B cell (primary cell): ENCODE measurements around the gene NANOS3. TPM values are rescaled to one million over a fixed set of nuclear protein-coding genes. Genes with fewer than 3 reads are reported as not detected.

Source experiments
- ATAC-seq: fragments of 200-7000 bp; cut with Tn5 transposase; one replicate; pipeline ENCODE4 v1.10.0; 2021; ENCODE audit warnings: low read depth, mild to moderate bottlenecking, moderate number of reproducible peaks, moderate library complexity
- CTCF ChIA-PET: fragments of 350-600 bp; sonication (Branson Sonifier 250); formaldehyde crosslinking; loops from one replicate; lab custom pipeline; 2021; ENCODE audit warnings: antibody characterized with exemption, inconsistent platforms; lab: Charles Lee
- POLR2A ChIA-PET: fragments of 350-600 bp; sonication (Branson Sonifier 250); formaldehyde crosslinking; loops from one replicate; lab custom pipeline; 2021; ENCODE audit warnings: antibody characterized with exemption; lab: Charles Lee
- DNase-seq: peaks from one replicate; pipeline ENCODE4 v3.0.0; 2013
- H2AFZ ChIP-seq: 2 replicates; pipeline ENCODE4 v1.6.1; 2012; ENCODE audit warnings: mild to moderate bottlenecking, low read depth, low read length; ENCODE audit not compliant: insufficient read depth, poor library complexity, severe bottlenecking
- H3K27ac ChIP-seq, 2 donors: 1 replicate in 1 of 2; 2 replicates in 1 of 2; pipeline ENCODE4 v1.5.1; 2012 to 2013; ENCODE audit warnings: low read length in 2 of 2, mild to moderate bottlenecking in 2 of 2, moderate library complexity in 1 of 2
- H3K27me3 ChIP-seq, 4 experiments: fragments of 200-600 bp in 1 of 4; sonication (generic) in 1 of 4; replicated peaks in 1 of 4; 1 replicate in 2 of 4; 2 replicates in 2 of 4; pipeline versions ENCODE4 v1.6.1 to v1.7.0; 2013 to 2016; ENCODE audit warnings: low read length in 3 of 4, mild to moderate bottlenecking in 2 of 4, mixed read lengths in 1 of 4, moderate library complexity in 1 of 4; ENCODE audit not compliant: insufficient read depth in 4 of 4, control insufficient read depth in 3 of 4; ENCODE audit errors: control extremely low read depth in 1 of 4
- H3K36me3 ChIP-seq, 2 experiments: replicated peaks in 1 of 2; 1 replicate in 1 of 2; 2 replicates in 1 of 2; pipeline versions ENCODE4 v1.6.1 to v1.7.1; 2013; ENCODE audit warnings: low read length in 1 of 2; ENCODE audit not compliant: insufficient read depth in 2 of 2, control insufficient read depth in 1 of 2; ENCODE audit errors: control extremely low read depth in 1 of 2, extremely low read depth in 1 of 2
- H3K4me1 ChIP-seq, 2 donors: fragments of 200-600 bp in 1 of 2; sonication (generic) in 1 of 2; 1 replicate in 1 of 2; 2 replicates in 1 of 2; pipeline versions ENCODE4 v1.5.1 to v1.6.1; 2013 to 2017; ENCODE audit warnings: low read length in 2 of 2; ENCODE audit not compliant: control insufficient read depth in 2 of 2, insufficient read depth in 2 of 2
- H3K4me2 ChIP-seq: replicated peaks from 2 replicates; pipeline ENCODE3; 2012; ENCODE audit warnings: mild to moderate bottlenecking, low read depth, low read length; ENCODE audit not compliant: poor library complexity, severe bottlenecking
- H3K4me3 ChIP-seq, 5 experiments: fragments of 200-600 bp in 1 of 5; sonication (generic) in 1 of 5; 1 replicate in 3 of 5; 2 replicates in 2 of 5; pipeline versions ENCODE4 v1.5.1 to v1.7.0; 2011 to 2016; ENCODE audit warnings: low read length in 4 of 5, mild to moderate bottlenecking in 4 of 5, low read depth in 2 of 5, control low read depth in 1 of 5, moderate library complexity in 1 of 5; ENCODE audit not compliant: insufficient read depth in 1 of 5; ENCODE audit errors: control extremely low read depth in 1 of 5, extremely low read depth in 1 of 5
- H3K79me2 ChIP-seq: fragments of 200-600 bp; sonication (generic); one replicate; pipeline ENCODE4 v1.6.0; 2016; ENCODE audit warnings: low read length; ENCODE audit not compliant: control insufficient read depth, insufficient read depth
- H3K9ac ChIP-seq: fragments of 200-600 bp; sonication (generic); 2 replicates; pipeline ENCODE4 v1.6.1; 2017; ENCODE audit warnings: mild to moderate bottlenecking, low read length, moderate library complexity
- H3K9me3 ChIP-seq, 3 donors: one replicate each; pipeline versions ENCODE4 v1.6.1 to v1.7.1; 2013; ENCODE audit warnings: low read length in 2 of 3; ENCODE audit not compliant: control insufficient read depth in 2 of 3, insufficient read depth in 1 of 3; ENCODE audit errors: control extremely low read depth in 1 of 3
- H4K20me1 ChIP-seq: 2 replicates; pipeline ENCODE4 v1.6.0; 2012; ENCODE audit warnings: mild to moderate bottlenecking, low read length; ENCODE audit not compliant: insufficient read depth, control insufficient read depth, poor library complexity, severe bottlenecking
- H3K27ac Mint-ChIP-seq: one replicate; pipeline ENCODE4 v1.8.0; 2021; ENCODE audit warnings: mixed read lengths
- H3K27me3 Mint-ChIP-seq: one replicate; pipeline ENCODE4 v1.8.0; 2021; ENCODE audit warnings: mixed read lengths
- H3K4me1 Mint-ChIP-seq: one replicate; pipeline ENCODE4 v1.8.0; 2021; ENCODE audit warnings: mixed read lengths
- H3K4me3 Mint-ChIP-seq: one replicate; pipeline ENCODE4 v1.8.0; 2021; ENCODE audit warnings: mixed read lengths
- H3K9me3 Mint-ChIP-seq: one replicate; pipeline ENCODE4 v1.8.0; 2022; ENCODE audit warnings: mixed read lengths; ENCODE audit not compliant: insufficient read depth
- EZH2 ChIP-seq: IDR thresholded peaks from 2 replicates; pipeline ENCODE4 v1.6.1; 2012; ENCODE audit warnings: borderline replicate concordance, low read depth, mild to moderate bottlenecking, moderate library complexity, low read length; ENCODE audit not compliant: insufficient read depth, poor library complexity, severe bottlenecking
- WGBS: methylation state at CpG from one replicate; pipeline ENCODE4 v1.1.5; 2013; ENCODE audit warnings: missing lambda C conversion rate; ENCODE audit not compliant: insufficient coverage; 5-methylcytosine and 5-hydroxymethylcytosine counted together
- intact Hi-C: fragments of 100-400 bp; cut with micrococcal nuclease; formaldehyde crosslinking; loops from one replicate; pipeline ENCODE4 v1.10.0; 2022
- polyA plus RNA-seq: library from polyadenylated mRNA; depleted of rRNA; stranded (reverse); fragments of >200 nt; gene quantifications from 2 replicates; pipeline ENCODE4 v1.2.3, GENCODE V29; 2012
- total RNA-seq, 2 donors: library from RNA; stranded (reverse); fragments of 120-200 nt in 1 of 2; gene quantifications; 1 replicate in 1 of 2; 2 replicates in 1 of 2; pipeline versions ENCODE4 v1.2.3 to v1.2.4, GENCODE V29; 2013 to 2022
- TF ChIP-seq, protein P1 (sequence below): fragments of 200-600 bp; IDR thresholded peaks from one replicate; pipeline ENCODE4 v1.8.0; 2022; ENCODE audit warnings: antibody characterized with exemption, mild to moderate bottlenecking

Gene NANOS3
- total and polyA plus RNA-seq, 2 donors (not counting 1 experiment from before 2014, with no cell fraction given) = 0.49 TPM; not detected in 1

DNA sequence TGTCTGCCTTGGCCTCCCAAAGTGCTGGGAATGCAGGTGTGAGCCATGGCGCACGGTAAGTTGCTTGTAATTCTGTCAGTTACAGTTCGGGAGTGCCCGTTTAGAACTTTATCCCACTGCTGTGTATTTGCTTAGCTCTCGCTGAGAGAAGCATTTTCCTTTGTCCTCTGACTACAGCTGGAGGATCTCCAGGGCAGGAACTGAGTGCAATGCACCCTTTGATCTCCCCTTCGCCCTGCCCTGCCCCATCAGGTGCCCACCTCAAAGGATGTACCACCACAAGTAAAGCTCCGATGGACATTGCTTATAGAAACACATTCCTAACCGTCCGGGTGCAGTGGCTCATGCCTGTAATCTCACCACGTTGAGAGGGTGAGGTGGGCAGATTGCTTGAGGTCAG, 22.5 kb downstream of the NANOS3 start:
- H3K36me3 ChIP-seq = no peaks in the 10 kb centered on the region
- H3K79me2 ChIP-seq = no peaks in the 10 kb centered on the region
- H3K4me3 ChIP-seq = no peak overlapping the region
- no peaks in the 10 kb centered on the region for H3K4me1 Mint-ChIP-seq
- H4K20me1 ChIP-seq = no peaks in the 10 kb centered on the region
- TF ChIP-seq, protein P1, sequence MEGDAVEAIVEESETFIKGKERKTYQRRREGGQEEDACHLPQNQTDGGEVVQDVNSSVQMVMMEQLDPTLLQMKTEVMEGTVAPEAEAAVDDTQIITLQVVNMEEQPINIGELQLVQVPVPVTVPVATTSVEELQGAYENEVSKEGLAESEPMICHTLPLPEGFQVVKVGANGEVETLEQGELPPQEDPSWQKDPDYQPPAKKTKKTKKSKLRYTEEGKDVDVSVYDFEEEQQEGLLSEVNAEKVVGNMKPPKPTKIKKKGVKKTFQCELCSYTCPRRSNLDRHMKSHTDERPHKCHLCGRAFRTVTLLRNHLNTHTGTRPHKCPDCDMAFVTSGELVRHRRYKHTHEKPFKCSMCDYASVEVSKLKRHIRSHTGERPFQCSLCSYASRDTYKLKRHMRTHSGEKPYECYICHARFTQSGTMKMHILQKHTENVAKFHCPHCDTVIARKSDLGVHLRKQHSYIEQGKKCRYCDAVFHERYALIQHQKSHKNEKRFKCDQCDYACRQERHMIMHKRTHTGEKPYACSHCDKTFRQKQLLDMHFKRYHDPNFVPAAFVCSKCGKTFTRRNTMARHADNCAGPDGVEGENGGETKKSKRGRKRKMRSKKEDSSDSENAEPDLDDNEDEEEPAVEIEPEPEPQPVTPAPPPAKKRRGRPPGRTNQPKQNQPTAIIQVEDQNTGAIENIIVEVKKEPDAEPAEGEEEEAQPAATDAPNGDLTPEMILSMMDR = no peak
- TF ChIP-seq EZH2 = no peak
- no peaks in the 10 kb centered on the region for H3K9me3 ChIP-seq
- POLR2A ChIA-PET = interaction anchor here (0.6 kb wide), 1 partner anchor 39 kb away, joined by 3 read pairs; no protein-coding TSS in a partner anchor
- intact Hi-C loops = no loop called here
- no peaks in the 10 kb centered on the region for H3K27me3 ChIP-seq
- 85% methylated on average over 6 of the region's 10 CpGs for WGBS
- no peak for DNase-seq
- no peak overlapping the region for H3K9ac ChIP-seq
- H3K27ac Mint-ChIP-seq = no peak overlapping the region
- no peak overlapping the region for H3K27ac ChIP-seq
- H2AFZ ChIP-seq = no peak overlapping the region
- H3K4me1 ChIP-seq = no peaks in the 10 kb centered on the region
- no peak overlapping the region for H3K4me2 ChIP-seq
- CTCF ChIA-PET = no interaction called here
- H3K27me3 Mint-ChIP-seq = no peaks in the 10 kb centered on the region
- no peak overlapping the region for H3K4me3 Mint-ChIP-seq
- no peak for ATAC-seq
- H3K9me3 Mint-ChIP-seq = no peaks in the 10 kb centered on the region

DNA sequence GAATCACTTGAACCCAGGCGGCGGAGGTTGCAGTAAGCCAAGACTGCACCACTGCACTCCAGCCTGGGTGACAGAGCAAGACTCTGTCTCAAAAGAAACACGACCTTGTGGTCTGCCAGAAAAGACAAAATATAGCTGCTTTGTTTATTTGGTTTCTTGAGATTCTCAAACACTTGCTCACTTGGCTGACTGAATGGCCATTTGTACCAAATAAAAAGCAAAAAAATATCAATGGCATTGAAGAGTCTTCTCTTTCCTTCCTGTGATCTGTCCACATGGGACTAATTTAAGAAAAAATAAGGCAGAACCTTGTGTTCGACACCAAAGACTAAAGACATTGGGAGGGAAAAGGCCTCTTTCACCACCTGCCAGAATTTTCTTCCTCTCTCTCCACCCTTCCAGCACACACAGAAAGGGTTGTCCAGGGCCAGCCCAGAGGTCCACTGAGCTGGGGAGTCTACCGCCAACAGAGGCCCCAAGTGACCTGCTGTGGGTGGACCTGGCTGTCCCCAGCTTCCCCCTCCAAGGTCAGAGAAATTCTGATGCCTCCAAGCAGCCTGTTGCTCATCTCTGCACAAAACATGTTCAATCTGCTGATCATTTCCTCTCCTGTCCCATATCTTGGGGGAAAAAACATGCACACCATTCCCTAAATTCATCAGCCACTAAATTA, 23.1 kb downstream of the NANOS3 start:
- no peak overlapping the region for H3K9ac ChIP-seq
- CTCF ChIA-PET = interaction anchor here (0.6 kb wide), 1 partner anchor 992 kb away, joined by 3 read pairs; no protein-coding TSS in a partner anchor
- no peaks in the 10 kb centered on the region for H3K4me1 ChIP-seq

More for the DNA sequence above, 23.1 kb downstream of the NANOS3 start:
- Histone ChIP-seq H3K9me3 (no peaks in the 10 kb centered on the region), H2AFZ (no peak overlapping the region), H4K20me1 (no peaks in the 10 kb centered on the region), H3K79me2 (no peaks in the 10 kb centered on the region), H3K36me3 (no peaks in the 10 kb centered on the region), H3K4me2 (no peak overlapping the region), H3K27me3 (no peaks in the 10 kb centered on the region), H3K4me3 (no peak overlapping the region), H3K27ac (no peak overlapping the region)
- ATAC-seq (no peak), DNase-seq (no peak)
- intact Hi-C loops = no loop called here
- no peak overlapping the region for H3K27ac Mint-ChIP-seq
- 100% methylated on average over 3 of the region's 5 CpGs for WGBS
- no peaks in the 10 kb centered on the region for H3K27me3 Mint-ChIP-seq
- POLR2A ChIA-PET = no interaction called here
- TF ChIP-seq, protein P1 = no peak
- TF ChIP-seq EZH2 = no peak
- no peaks in the 10 kb centered on the region for H3K9me3 Mint-ChIP-seq
- no peaks in the 10 kb centered on the region for H3K4me1 Mint-ChIP-seq
- no peak overlapping the region for H3K4me3 Mint-ChIP-seq
